Endothelial cell of umbilical vein (primary cell): ENCODE measurements around the gene DYNC1H1.

Experiments
- CTCF ChIP-seq, 2 donors: IDR thresholded peaks; 1 replicate in 1 of 2; 2 replicates in 1 of 2; pipeline ENCODE4 v1.5.1; 2011; ENCODE audit warnings: low read length in 2 of 2, mild to moderate bottlenecking in 2 of 2, moderate library complexity in 2 of 2, control low read depth in 1 of 2, inconsistent platforms in 1 of 2, low read depth in 1 of 2; ENCODE audit not compliant: insufficient read depth in 1 of 2; ENCODE audit errors: extremely low read depth in 1 of 2
- JUN ChIP-seq: IDR thresholded peaks from 2 replicates; pipeline ENCODE4 v1.6.1; 2011; ENCODE audit warnings: borderline replicate concordance, low read depth; ENCODE audit not compliant: insufficient read length, insufficient read depth
- TF ChIP-seq, protein P1 (sequence below): IDR thresholded peaks from 2 replicates; pipeline ENCODE4 v1.6.1; 2011; ENCODE audit not compliant: insufficient read depth, insufficient read length

DNA sequence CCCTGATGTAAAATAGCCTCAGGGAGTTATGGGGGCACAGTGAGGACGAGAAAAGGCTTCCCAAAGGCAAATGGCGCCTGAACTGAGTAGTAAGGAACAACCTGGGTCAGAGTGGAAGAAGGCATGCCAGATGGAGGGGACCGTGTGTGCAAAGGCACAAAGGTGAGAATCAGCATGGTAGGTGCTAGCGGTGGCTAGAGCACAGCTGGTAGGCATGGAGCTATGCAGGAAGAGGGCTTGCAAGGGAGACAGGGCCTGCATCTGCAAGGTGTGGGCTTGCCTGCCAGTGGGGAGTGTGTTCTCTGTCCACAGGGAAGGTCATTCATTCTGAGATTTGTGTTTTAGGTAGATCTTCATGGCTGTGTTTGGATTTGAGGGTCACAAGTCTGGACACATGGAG, 141.0 kb downstream of the DYNC1H1 start:
- TF ChIP-seq, protein P1, sequence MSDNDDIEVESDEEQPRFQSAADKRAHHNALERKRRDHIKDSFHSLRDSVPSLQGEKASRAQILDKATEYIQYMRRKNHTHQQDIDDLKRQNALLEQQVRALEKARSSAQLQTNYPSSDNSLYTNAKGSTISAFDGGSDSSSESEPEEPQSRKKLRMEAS = no peak
- TF ChIP-seq CTCF (IDR thresholded peaks at IDR 0.05; ENCODE audit: extremely low read depth in 1 of 2, insufficient read depth in 1 of 2, low read depth in 1 of 2, low read length in 2 of 2) (no peak), JUN (no peak)
